ENCODE results near the gene CABP1. TPM values are rescaled to one million over a fixed set of nuclear protein-coding genes. Genes with fewer than 3 reads are reported as not detected.
A peak's percentile ranks its signal among the peaks of the same experiment; 100 is the strongest.

The CABP1 gene
- total RNA-seq, 1 experiment from 2014 or later = not detected

- peaks cover 5% of the 10 kb centered on the region; the same call in 1 of the 2 replicates for H3F3A ChIP-seq (ENCODE audit: insufficient read depth, low read depth)
- no peaks in the 10 kb centered on the region for H3K9me3 ChIP-seq (ENCODE audit: insufficient read depth, low read depth)
- no TSS peak for BruUV-seq (replicated peaks)
- TF ChIP-seq, protein P1, sequence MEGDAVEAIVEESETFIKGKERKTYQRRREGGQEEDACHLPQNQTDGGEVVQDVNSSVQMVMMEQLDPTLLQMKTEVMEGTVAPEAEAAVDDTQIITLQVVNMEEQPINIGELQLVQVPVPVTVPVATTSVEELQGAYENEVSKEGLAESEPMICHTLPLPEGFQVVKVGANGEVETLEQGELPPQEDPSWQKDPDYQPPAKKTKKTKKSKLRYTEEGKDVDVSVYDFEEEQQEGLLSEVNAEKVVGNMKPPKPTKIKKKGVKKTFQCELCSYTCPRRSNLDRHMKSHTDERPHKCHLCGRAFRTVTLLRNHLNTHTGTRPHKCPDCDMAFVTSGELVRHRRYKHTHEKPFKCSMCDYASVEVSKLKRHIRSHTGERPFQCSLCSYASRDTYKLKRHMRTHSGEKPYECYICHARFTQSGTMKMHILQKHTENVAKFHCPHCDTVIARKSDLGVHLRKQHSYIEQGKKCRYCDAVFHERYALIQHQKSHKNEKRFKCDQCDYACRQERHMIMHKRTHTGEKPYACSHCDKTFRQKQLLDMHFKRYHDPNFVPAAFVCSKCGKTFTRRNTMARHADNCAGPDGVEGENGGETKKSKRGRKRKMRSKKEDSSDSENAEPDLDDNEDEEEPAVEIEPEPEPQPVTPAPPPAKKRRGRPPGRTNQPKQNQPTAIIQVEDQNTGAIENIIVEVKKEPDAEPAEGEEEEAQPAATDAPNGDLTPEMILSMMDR (conservative IDR thresholded peaks at IDR 0.05) = no peak
- no peak for TF ChIP-seq EZH2 (IDR thresholded peaks at IDR 0.05; ENCODE audit: low read depth)
- H3K4me2 ChIP-seq = no peak overlapping the region
- H3K27ac ChIP-seq = no peak overlapping the region
- H3K79me2 ChIP-seq (ENCODE audit: low read depth) = no peaks in the 10 kb centered on the region
- H4K20me1 ChIP-seq (ENCODE audit: insufficient read depth) = no peaks in the 10 kb centered on the region
- H3K36me3 ChIP-seq (ENCODE audit: low read depth) = no peaks in the 10 kb centered on the region
- H3K27me3 ChIP-seq (ENCODE audit: insufficient read depth, low read depth) = no peaks in the 10 kb centered on the region
- DNase-seq = no peak
- no peak overlapping the region for H2AFZ ChIP-seq
- intact Hi-C loops (cut with micrococcal nuclease; ENCODE audit: unreplicated experiment) = no loop called here
- peaks cover 10% of the 10 kb centered on the region; the same call in 1 of the 2 replicates for H3K4me1 ChIP-seq (replicated peaks; ENCODE audit: insufficient read depth)
- no peaks in the 10 kb centered on the region for H3K9me2 ChIP-seq (ENCODE audit: insufficient read depth)
- CTCF ChIA-PET = interaction anchor here (0.6 kb wide), 1 partner anchor 44 kb away, joined by 3 read pairs; no protein-coding TSS in a partner anchor
- POLR2A ChIA-PET (ENCODE audit: unreplicated experiment) = no interaction called here
- no peak overlapping the region for H3K4me3 ChIP-seq
Observed at GRCh38 chr12:120678572-120678971, 38.1 kb downstream of the CABP1 start.

DNA sequence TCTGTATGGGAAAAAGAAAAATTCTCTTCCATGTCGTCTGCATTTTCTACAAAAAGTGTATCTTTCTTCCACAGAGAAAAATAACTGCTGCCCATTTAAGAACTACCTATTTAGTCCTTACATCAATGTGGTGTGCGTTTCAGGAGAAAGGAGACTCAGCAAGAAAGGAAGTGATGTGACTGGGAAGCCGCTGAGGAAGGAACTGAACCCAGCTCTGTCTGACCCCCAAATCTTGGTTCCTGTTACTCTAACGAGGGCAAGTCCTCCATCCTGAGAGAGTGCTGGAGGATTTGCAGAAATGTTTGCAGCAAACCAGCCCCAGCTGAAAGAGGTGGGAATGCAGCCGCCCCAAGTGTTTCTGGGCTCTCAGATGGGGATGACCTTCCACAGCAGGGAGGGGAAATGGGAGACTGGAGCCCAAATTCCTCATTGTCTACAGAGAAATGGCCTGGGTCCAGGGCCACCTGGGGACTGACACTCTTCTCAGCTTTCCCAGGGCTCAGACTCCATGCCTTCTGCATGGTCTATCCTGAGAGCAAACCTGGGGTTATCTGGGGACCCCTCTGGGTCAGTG lies 39.8 kb downstream of the CABP1 start:
- Histone ChIP-seq H3K4me3 (no peak overlapping the region), H3K27ac (no peak overlapping the region), H3K9me2 (ENCODE audit: insufficient read depth) (no peaks in the 10 kb centered on the region), H3K36me3 (ENCODE audit: low read depth) (no peaks in the 10 kb centered on the region), H3K4me1 (replicated peaks; ENCODE audit: insufficient read depth) (peaks cover 10% of the 10 kb centered on the region; the same call in 1 of the 2 replicates), H3K79me2 (ENCODE audit: low read depth) (no peaks in the 10 kb centered on the region), H4K20me1 (ENCODE audit: insufficient read depth) (no peaks in the 10 kb centered on the region), H3K9me3 (ENCODE audit: insufficient read depth, low read depth) (no peaks in the 10 kb centered on the region), H3F3A (ENCODE audit: insufficient read depth, low read depth) (peaks cover 11% of the 10 kb centered on the region; the same call in 1 of the 2 replicates), H2AFZ (no peak overlapping the region), H3K27me3 (ENCODE audit: insufficient read depth, low read depth) (no peaks in the 10 kb centered on the region), H3K4me2 (no peak overlapping the region)
- TF ChIP-seq, protein P1 (conservative IDR thresholded peaks at IDR 0.05) = no peak
- TF ChIP-seq EZH2 (IDR thresholded peaks at IDR 0.05; ENCODE audit: low read depth) = no peak
- intact Hi-C loops (cut with micrococcal nuclease; ENCODE audit: unreplicated experiment) = no loop called here
- DNase-seq = no peak
- ChIA-PET POLR2A (ENCODE audit: unreplicated experiment) (no interaction called here), CTCF (no interaction called here)
- BruUV-seq (replicated peaks) = no TSS peak

DNA sequence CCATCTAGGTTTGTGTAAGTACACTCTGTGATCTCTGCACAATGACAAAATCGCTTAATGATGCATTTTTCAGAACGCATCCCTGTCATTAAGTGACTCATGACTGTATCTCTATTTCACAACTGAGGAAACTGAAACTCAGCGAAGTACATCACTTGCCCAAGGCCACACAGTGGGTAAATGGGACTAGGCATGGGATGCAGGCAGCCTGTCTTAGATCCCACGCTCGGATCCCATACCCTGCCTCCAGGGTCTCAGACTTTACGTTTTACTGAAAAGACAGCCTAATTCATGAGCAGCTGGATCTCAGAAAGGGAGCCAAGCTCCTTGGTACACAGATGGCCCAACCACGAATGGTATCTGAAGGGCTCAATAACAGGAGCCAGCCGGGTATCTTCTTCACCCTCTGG lies 44.1 kb downstream of the CABP1 start:
- no peak overlapping the region for H3K4me3 ChIP-seq
- no peaks in the 10 kb centered on the region for H3K27me3 ChIP-seq (ENCODE audit: insufficient read depth, low read depth)
- H4K20me1 ChIP-seq (ENCODE audit: insufficient read depth) = peaks cover 17% of the 10 kb centered on the region
- POLR2A ChIA-PET (ENCODE audit: unreplicated experiment) = no interaction called here
- intact Hi-C loops (cut with micrococcal nuclease; ENCODE audit: unreplicated experiment) = no loop called here
- H3K9me3 ChIP-seq (ENCODE audit: insufficient read depth, low read depth) = no peaks in the 10 kb centered on the region
- TF ChIP-seq, protein P1 (conservative IDR thresholded peaks at IDR 0.05) = no peak
- H3K4me1 ChIP-seq (replicated peaks; ENCODE audit: insufficient read depth) = peaks cover 19% of the 10 kb centered on the region
- BruUV-seq (replicated peaks) = no TSS peak
- CTCF ChIA-PET = no interaction called here
- peak in 1 of 2 experiments; percentile 42 for DNase-seq
- H3K79me2 ChIP-seq (ENCODE audit: low read depth) = peaks cover 22% of the 10 kb centered on the region
- H3F3A ChIP-seq (ENCODE audit: insufficient read depth, low read depth) = peaks cover 6% of the 10 kb centered on the region; the same call in 1 of the 2 replicates
- H3K27ac ChIP-seq = no peak overlapping the region
- H3K9me2 ChIP-seq (ENCODE audit: insufficient read depth) = no peaks in the 10 kb centered on the region
- no peaks in the 10 kb centered on the region for H3K36me3 ChIP-seq (ENCODE audit: low read depth)
- H3K4me2 ChIP-seq = no peak overlapping the region
- no peak overlapping the region for H2AFZ ChIP-seq
